GM18517 (cell line): Measurements from ENCODE around the gene KRT35.

Source experiments
- ATAC-seq: cut with Tn5 transposase; IDR thresholded peaks from one replicate; pipeline ENCODE4 v1.9.1; 2021; ENCODE audit warnings: mild to moderate bottlenecking, moderate library complexity; ENCODE audit not compliant: unreplicated experiment

Gene KRT35

DNA sequence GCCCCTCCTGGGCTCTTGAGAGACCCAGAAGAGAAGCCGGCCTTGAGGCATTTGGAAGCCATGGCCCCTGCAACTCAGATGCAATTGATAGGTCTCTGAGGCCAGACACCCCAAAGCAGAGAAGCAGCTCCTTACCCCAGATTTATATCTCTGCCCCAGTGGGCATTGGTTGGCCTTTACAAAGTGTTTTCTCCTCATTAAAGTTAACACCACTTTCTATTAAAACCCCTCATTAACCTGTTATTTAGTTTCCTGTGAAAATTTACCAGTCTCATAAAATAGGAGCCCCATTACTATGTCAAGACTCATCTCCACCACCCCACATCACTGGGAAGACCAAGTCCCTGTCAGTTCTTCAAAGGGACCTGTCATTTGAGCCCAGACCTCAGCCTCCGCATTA, at the start of gene KRT35:
Gene KRT35 (minus strand): TSS at position 116 of the 400 bp plus-strand sequence. CDS start 54 bp downstream, at position 62.
- ATAC-seq: no peak

DNA sequence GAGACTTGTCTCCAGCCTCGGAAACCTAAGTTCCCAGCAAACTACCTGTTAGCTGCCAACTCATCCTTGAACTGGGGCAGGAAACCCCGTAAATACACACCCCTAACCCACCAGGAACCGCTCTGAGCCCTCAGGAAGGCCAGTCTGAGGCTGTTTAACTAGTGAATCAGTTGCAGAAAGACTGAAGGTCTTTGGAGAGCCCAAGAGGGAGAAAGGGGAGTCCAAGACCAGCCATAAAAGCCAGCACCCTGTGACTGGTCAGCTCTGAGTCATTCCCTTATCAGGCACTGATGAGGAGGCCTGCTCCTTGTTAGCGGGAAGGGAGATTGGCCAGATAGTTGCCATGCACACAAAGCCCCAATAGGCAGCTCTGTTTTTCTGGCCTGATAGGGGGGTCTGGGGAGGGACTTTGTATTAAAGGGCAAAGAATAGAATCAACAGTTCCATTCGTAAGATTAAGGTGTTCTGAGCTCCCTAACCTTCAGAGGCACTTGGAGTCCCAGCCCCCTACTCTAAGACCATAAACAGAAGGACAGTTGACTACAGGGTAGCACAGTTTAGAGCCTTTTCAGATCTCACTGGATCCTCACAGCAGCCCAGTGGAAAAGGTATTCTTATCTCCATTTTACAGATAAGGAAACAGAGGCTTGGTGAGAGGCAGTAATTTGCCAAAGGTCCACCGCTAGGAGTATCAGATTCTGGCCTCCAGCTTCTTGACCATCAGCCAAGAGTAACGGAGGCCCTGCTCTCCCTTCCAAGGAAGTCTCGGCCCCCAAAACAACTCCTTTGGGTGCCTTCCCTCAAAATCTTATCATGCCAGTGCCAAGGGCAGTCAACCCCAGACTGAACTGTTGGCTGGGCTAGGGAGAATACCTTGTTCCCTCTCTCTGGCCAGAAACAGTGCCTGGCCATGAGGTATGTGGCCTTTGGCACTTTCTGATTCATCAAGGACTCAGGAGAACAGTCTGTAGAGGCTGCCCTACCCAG, 49.4 kb upstream of the KRT35 start:
- ATAC-seq: no peak

DNA sequence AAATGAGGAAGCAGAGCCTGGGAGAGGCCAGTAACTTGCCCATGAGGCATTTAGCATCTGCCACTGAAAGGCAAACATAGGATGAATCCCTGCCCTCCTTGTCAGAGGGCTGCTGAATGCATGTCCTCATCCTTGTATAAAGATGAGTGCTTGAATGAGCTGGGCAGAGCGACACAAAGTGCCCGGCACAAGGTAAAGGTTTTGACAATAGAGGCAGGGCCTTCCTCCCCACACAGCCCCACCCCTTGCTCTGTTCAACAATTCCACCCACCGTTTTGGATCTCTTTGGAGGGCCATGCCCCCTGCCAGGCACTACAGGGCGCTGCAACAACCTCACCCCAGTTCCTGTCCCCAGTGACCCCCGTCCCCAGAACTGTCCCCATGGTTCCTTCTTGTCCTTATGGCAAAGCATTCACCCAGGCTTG, 48.6 kb upstream of the KRT35 start:
- ATAC-seq: no peak

DNA sequence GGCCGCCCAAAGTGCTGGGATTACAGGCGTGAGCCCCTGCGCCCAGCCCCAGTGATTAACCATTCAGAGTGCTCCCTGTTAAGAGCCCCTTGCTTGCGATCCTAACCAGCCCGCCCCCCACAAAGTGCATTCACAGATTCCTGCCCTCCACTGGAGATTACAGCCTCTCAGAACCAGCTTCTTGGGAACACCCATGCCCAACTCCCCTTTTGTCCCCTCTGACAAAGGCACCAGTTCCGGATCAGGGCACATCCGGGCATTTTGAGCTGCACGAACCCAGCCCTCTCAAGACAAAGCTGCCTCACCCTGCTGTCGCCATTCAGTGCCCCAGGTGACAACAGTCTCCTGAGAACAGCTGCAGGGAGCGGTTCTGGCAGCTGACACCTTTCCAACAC, 48.0 kb upstream of the KRT35 start:
- ATAC-seq: no peak

DNA sequence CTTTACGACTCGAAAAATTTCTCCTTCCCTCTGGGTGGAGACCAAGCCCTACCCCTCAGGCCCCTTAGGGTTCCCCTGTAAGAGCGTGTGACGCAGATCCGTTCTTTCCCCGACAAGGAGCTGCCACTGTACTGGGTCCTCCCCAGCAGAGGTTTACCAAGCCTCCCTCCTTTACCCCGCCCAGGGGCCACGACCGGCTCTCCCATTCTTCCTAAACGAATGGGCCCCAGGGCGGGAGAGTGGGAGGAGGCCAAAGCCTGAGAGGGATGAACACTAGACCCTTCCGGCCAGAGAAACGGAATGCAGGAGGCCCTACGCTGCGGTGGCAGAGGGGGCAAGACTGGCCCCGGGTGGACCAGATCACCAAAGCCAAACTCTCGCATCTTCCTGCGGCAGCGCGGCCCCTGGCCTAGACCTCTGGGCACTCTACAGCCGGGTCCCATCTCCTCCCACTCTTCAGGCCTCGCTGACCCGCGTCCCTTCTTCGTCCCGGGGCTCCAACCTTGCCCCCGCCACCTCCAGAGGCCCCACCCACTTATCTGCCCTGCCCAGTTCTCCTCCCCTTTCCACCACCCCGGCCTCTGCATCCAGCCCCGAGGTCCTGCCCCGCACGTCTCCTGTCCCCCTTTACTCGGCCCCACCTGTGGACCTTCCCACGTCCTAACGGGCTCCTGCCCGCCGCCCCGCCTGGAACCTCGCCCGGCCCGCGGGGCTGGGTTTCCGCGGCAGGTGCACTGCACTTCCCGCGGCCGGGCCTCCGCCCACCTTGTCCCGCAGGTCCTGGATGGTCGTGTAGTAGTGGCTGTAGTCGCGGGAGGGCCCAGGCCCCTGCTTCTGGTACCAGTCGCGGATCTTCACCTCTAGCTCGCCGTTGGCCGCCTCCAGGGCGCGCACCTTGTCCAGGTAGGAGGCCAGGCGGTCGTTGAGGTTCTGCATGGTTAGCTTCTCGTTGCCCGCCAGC, 46.4 kb upstream of the KRT35 start:
- ATAC-seq: no peak

DNA sequence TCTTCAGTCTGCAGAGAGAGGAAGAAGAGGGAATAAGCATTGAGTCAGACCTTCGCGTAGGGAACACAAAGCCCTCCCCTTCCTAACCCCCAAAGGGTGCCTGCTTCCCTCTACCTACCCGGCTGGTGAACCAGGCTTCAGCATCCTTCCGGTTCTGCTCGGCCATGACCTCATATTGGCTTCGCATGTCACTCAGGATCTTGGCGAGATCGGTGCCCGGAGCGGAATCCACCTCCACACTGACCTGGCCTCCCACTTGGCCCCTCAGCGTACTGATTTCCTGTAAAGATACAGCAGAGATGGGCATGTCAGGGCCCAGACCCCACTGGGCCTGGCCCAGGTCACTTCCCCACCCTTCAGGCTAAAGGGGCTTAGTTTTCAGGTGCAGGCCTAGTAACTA, 43.3 kb upstream of the KRT35 start:
- no peak for ATAC-seq

DNA sequence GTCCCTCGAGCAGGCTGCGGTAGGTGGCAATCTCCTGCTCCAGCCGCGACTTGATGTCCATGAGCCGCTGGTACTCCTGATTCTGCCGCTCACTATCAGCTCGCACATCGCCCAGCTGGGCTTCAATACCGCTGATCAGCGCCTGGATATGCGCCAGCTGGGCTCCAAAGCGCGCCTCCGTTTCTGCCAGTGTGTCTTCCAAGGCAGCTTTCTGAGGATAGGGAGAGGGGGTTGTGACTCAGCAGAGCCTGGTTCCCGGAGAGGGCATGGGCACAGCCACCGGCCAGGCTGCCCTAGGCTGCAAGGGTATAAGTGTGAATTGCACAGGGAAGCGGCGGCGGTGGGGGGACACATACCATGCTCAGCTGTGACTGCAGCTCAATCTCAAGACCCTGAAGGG, 42.8 kb upstream of the KRT35 start:
- no peak for ATAC-seq

DNA sequence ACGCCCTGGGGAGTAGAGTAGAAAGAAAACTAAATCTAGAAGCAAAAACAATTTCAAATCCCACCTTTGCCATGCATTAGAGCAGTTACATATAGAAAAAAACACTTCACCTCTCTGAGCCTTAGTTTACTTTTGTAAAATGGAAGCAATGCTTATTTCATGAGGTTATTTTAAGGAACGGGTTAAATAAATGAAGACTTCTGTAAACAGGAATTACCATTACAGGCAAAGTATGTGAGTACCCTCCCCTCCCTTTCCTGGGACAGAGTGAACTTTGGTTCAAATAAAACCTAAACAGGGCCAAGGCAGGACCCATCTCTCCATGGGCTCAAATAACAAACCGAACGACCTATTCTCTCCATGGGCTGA, 42.3 kb upstream of the KRT35 start:
- no peak for ATAC-seq

DNA sequence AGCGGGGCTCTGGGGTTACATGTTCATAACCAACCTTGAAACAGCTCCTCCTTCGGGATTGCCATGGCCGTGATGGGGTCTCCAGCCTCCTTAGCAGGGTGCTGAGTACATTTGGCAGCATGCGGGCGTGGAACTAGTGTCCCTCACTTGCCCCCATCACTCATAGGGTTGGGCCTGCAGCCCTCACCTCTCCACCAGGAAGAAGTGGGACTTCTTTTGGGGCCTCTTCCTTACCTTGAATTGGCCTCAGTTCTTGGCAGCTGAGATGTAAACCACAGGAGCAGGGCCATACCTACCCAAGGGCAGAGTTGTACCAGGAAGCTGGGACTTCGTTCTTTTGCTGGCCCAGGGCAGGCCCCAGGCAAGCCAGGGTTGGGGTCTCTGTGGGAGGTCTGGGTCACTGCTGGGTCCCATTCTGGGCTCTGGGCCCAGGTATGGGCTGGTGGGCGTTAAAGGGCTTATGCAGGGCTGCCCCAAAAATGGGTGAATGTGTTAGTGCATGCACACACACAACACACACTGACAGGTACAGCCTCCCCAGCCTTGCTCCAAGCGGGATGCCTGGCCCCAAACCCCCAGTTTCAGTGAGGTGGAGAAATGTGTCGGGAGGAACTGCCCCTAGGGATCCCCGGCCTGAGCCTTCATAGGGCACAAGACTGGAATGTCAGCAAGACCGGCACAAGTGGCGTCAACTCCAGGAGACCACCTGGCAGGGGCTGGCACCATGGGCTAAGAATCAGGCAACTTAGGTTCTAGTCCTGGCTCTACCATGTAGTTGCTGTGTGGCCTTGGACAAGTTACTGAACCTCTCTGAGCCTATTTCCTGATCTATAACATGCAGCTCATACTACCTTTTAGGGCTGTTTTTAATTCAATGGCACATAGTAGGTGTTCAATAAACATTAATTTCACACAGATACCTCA, 41.6 kb upstream of the KRT35 start:
- ATAC-seq: no peak

DNA sequence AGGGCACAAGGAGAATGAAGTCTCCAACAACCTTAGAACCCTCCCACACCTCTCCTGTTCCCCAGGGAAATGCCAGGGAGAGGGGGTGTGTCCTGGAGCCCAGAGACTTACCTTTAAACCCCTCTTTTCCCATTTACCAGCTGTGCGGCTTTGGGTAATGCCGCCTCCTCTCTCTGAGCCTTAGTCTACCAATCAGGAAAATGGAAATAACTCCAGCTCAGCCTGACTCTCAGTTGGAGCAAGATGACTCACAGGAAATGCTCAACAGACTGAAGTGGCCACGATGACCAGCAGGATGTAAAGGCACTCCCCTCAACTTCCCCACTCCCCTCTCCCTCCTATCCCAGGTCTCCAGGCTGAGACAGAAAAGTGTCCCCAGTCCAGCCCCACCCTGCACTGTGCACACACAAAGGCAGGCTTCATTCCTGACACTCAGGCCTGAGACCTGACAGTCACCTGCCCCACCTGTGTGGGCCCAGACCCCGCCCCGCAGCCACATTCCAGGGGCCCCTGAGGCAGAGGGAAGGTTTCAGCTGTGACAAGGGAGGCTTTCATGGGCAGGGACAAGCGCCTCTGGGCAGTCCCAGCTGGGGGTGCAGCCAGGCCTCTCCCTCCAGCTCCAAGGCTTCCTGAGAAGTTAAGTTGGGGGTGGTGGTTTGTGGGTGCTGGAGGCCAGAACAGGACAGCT, 40.8 kb upstream of the KRT35 start:
- ATAC-seq: no peak

DNA sequence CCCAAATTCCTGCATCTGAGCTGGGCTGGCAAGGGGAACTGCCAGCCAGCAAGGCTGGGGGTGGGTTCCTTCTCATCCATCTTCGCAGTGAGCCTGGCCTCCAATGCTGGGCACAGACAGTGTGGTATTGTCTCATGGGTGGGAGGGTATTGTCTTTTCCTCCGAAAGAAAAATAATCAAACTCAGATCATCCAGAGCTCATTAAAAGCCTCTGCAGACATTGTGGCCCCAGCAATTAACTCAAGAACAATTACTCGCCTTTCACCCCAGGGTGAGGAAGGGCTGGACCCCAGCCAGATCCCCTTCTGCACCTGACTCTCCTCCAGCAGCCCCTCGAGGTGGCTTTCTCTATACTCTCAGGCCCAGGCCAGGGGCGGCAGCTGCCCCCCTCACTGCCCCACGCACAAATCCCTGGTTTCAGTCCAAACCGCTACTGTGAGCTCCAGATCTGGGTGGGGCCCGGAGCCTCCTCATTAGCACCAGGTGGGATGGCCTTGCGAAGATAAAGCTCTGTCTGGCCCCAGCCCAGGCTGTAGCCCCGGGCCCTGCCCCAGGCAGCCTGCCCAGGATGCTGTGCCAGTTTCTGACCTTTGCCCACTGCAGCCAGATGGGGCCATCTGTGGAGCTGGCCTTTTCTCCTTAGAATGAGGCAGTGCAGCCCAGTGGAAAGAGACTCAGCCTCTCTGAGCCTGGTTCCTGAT, 40.0 kb upstream of the KRT35 start:
- ATAC-seq: no peak

DNA sequence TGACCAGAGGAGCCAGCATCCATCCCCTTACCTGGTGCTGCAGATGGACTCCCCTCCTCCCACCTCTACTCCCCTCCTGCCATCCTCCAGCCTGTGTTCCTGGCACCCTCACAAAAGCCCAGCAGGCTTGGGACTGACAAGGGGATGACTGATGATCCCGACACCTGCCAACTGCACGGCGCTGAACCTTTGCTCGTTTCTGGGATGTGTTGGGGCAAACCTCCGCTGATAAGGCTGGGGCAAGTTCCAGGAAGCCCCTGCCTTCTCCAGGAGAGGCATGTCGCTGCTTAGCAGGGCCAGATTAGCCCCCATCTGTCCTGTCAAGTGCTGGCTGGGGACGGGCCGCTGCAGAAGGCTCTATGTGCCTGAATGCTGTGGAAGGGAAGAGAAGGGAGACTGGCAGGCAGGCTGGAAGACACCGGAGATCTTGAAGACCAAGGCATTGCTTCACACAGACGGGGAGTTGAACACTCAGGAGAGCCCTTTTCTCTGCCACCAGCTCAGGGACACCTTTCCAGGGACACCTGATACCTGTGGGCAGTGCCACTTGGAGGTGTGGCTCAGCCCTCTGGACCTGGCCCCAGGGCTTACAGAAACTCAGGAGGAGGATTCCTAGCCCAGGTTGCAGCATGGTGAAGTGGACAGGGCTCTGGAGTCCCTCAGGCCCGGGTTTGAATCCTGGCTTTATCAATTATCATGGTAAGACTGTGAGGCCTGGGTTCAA, 38.7 kb upstream of the KRT35 start:
- no peak for ATAC-seq

DNA sequence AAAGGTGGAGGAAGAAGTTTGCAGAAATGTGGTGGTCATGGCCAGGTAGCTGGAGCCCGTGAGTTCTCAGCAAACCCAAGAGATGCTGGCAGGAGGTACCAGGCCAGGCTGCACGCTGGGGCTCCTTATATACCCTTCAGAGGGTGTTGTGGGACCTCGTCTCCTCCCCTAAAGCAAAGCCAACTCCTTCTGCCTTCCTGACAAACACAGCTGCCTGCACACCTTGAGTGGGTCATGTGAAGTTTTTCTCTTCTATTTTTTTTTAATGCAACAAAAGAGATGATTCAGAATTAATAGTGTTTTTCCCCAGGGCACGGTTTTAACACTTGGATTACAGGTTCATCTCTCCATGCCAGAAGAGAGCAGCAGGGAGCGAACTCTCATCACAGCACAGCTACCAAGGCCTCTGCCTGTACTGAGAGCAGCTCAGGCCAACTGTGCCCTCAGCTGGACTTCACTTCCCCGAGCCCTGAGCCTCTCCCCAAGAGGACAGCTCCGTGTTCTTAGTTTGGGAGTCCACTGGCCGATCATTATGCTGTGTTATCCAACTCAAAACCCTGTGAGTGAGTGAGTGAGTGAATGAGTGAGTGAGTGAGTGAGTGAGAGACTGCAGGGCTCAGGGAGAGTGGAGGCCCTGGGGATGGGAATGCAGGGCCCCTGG, 38.0 kb upstream of the KRT35 start, which contains the start of gene KRT15:
Gene KRT15 (minus strand): TSS at position 102 of the 661 bp plus-strand sequence. CDS start 63 bp downstream, at position 39.
- ATAC-seq: no peak

DNA sequence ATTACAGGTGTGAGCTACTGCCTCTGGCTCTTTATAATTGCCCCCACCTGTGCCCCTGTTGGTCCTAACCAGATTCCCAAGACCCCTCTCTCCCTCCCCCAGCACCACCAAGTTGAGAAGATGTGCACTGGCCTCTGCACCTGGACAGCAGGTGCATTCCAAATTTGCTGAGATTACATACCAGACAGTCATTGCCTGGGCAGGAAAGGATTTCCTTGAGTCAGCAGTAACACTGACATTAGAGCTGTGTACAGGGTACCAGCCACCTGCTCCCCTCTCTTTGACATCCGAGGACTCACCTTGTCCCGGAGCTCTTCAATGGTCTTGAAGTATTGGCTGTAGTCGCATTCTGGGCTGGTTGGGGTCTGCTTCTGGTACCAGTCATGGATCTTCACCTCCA, 37.1 kb upstream of the KRT35 start:
- no peak for ATAC-seq

DNA sequence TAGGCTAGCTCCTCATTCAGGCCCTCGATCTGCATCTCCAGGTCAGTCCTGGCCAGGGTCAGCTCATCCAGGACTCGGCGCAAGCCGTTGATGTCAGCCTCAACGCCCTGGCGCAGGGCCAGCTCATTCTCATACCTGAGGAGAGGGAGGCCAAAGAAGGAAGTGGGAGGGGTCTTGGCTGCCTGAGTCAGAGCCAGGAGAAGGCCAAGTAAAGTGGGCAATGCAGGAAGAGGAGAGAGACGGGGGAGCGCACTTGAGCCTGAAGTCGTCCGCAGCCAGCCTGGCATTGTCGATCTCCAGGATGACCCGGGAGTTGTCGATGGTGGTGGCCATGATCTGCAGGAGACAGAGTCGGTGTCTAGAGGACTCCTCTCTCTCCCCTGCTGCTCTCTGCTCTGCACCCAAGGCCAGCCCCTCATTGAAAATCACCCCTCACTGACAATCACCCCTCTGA, 35.9 kb upstream of the KRT35 start:
- ATAC-seq: no peak

DNA sequence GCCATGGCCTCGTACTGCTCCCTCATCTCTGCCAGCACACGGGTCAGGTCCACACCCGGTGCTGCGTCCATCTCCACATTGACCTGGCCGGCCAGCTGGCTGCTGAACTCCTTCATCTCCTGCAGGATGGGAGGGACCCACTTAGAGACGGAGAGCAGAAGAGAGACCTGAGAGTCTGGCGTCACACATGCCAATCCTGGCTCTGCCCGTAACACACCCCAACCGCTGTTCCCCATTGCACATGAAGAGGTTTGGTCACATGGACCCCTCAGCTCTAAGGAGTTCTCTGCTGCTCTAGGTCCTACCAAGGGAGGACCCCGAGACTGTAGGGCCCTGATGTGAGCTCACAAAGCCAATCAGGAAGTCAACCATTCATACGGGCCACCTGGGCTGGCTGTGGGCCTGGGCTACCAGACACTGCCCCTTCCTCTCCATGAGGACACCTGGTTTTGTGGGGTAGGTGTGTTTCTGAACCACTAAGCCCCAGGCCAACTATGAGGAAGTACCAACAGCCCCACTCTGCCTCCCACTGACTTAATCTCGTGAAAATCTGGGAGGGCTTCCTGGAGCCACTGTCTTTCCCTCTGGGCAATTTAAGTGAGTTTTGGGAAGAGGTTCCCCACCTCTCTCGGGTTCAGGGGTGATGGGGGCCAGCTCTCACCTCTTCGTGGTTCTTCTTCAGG, 35.3 kb upstream of the KRT35 start:
- ATAC-seq: no peak

DNA sequence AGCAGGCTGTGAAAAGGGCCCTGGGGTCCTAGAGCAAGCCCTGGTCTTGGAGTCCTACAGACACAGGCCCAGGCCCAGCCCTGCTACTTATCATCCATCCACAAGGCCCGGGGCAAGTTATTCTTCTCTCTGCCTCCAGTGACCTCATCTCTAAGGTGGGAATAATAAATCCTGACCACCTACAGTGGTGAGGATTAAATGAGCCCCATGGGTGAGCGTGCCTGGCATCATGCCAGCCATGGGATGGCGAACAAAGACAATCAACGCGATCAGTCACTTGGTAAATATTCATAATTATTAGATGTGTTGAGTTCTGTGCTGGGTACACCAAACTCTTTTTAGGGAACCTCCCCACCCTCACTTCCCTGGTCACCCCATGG, 32.2 kb upstream of the KRT35 start:
- ATAC-seq: no peak
